OCI-LY7 (cell line): ENCODE measurements around the gene PPARG. TPM values are rescaled to one million over a fixed set of nuclear protein-coding genes. Genes with fewer than 3 reads are reported as not detected.

Source experiments
- BruUV-seq: library from RNA; stranded (reverse); fragments of 400-500 nt; replicated peaks from 2 replicates; lab custom pipeline; 2021; lab: Mats Ljungman, UMichigan
- CTCF ChIA-PET: fragments of 300-600 bp; sonication (Branson Sonifier 250); formaldehyde crosslinking; loops from one replicate; lab custom pipeline; 2022; ENCODE audit warnings: antibody characterized with exemption; ENCODE audit not compliant: unreplicated experiment; lab: Charles Lee
- POLR2A ChIA-PET: fragments of 300-600 bp; sonication (Branson Sonifier 250); formaldehyde crosslinking; loops from one replicate; lab custom pipeline; 2022; ENCODE audit warnings: antibody characterized with exemption; lab: Charles Lee
- DNase-seq: peaks from one replicate; pipeline ENCODE4 v3.0.0-alpha.2; 2015; ENCODE audit warnings: low spot score
- H2AFZ ChIP-seq: fragments of 200-600 bp; sonication (generic), shearing (Covaris generic); 2 replicates; pipeline ENCODE4 v1.6.1; 2014; ENCODE audit warnings: mild to moderate bottlenecking, antibody characterized with exemption, low read length, moderate library complexity
- H3K27ac ChIP-seq: fragments of 200-600 bp; sonication (generic); 2 replicates; pipeline ENCODE4 v1.5.1; 2014; ENCODE audit warnings: mixed run types, low read depth, mild to moderate bottlenecking, moderate library complexity, low read length, inconsistent platforms; ENCODE audit not compliant: poor library complexity, severe bottlenecking
- H3K36me3 ChIP-seq: fragments of 200-600 bp; sonication (generic); 2 replicates; pipeline ENCODE4 v1.6.1; 2014; ENCODE audit warnings: mild to moderate bottlenecking, antibody characterized with exemption, low read length, moderate library complexity, mixed read lengths; ENCODE audit not compliant: insufficient read depth
- H3K4me1 ChIP-seq: fragments of 200-600 bp; sonication (generic); 2 replicates; pipeline ENCODE4 v1.5.1; 2014; ENCODE audit warnings: mild to moderate bottlenecking, low read length; ENCODE audit not compliant: insufficient read depth, poor library complexity, severe bottlenecking
- H3K4me2 ChIP-seq: fragments of 200-600 bp; sonication (generic); 2 replicates; pipeline ENCODE4 v1.6.1; 2014; ENCODE audit warnings: mild to moderate bottlenecking, low read length
- H3K4me3 ChIP-seq: fragments of 200-600 bp; sonication (generic); 2 replicates; pipeline ENCODE4 v1.5.1; 2014; ENCODE audit warnings: mild to moderate bottlenecking, low read depth, low read length; ENCODE audit not compliant: poor library complexity, severe bottlenecking
- H3K79me2 ChIP-seq: fragments of 200-600 bp; sonication (generic); 2 replicates; pipeline ENCODE4 v1.6.1; 2016; ENCODE audit warnings: low read depth, mild to moderate bottlenecking, low read length, moderate library complexity, mixed read lengths; ENCODE audit not compliant: insufficient read depth
- H3K9me2 ChIP-seq: fragments of 200-600 bp; sonication (generic); 2 replicates; pipeline ENCODE4 v1.6.1; 2016; ENCODE audit warnings: mild to moderate bottlenecking, low read length, mixed read lengths; ENCODE audit not compliant: insufficient read depth
- H3K9me3 ChIP-seq: fragments of 200-600 bp; sonication (generic); 2 replicates; pipeline ENCODE4 v1.6.1; 2014; ENCODE audit warnings: mild to moderate bottlenecking, mixed run types, low read length, mixed read lengths
- H4K20me1 ChIP-seq: fragments of 200-600 bp; sonication (generic); 2 replicates; pipeline ENCODE4 v1.6.1; 2014; ENCODE audit warnings: mild to moderate bottlenecking, antibody characterized with exemption, low read length, moderate library complexity, mixed read lengths; ENCODE audit not compliant: insufficient read depth
- CTCF ChIP-seq: fragments of 200-600 bp; sonication (generic); conservative IDR thresholded peaks from 2 replicates; pipeline ENCODE4 v1.5.1; 2014; ENCODE audit warnings: mild to moderate bottlenecking, antibody characterized with exemption, low read length, moderate library complexity, mixed read lengths
- EZH2phosphoT487 ChIP-seq: fragments of 200-600 bp; sonication (generic); IDR thresholded peaks from 2 replicates; pipeline ENCODE4 v1.6.1; 2018; ENCODE audit warnings: low read depth, borderline replicate concordance, mild to moderate bottlenecking, mixed run types, antibody characterized with exemption, low read length, moderate library complexity, mixed read lengths
- intact Hi-C: fragments of 100-400 bp; cut with micrococcal nuclease; formaldehyde crosslinking; loops from one replicate; pipeline ENCODE4 v1.10.0; 2022; ENCODE audit not compliant: unreplicated experiment
- total RNA-seq, 2 experiments: library from RNA; depleted of rRNA in 1 of 2; stranded (reverse); fragments of >200 nt in 1 of 2; shearing (Covaris generic) in 1 of 2; gene quantifications; 2 replicates each; pipeline ENCODE4 v1.2.3, GENCODE V29; 2014 to 2022

Gene PPARG
- total RNA-seq, 2 experiments from 2014 or later = not detected

GRCh38 chr3:12472796-12473195 lies 183.9 kb downstream of the PPARG start:
- BruUV-seq = no TSS peak
- Histone ChIP-seq H3K36me3 (no peaks in the 10 kb centered on the region), H3K27ac (no peak overlapping the region), H3K4me3 (no peak overlapping the region), H3K9me3 (no peaks in the 10 kb centered on the region), H3K4me2 (no peak overlapping the region), H4K20me1 (no peaks in the 10 kb centered on the region), H3K9me2 (no peaks in the 10 kb centered on the region), H2AFZ (no peak overlapping the region), H3K4me1 (no peaks in the 10 kb centered on the region), H3K79me2 (no peaks in the 10 kb centered on the region)
- DNase-seq = no peak
- POLR2A ChIA-PET = no interaction called here
- intact Hi-C loops = no loop called here
- no peak for TF ChIP-seq EZH2phosphoT487
- TF ChIP-seq CTCF = no peak
- CTCF ChIA-PET = no interaction called here

DNA sequence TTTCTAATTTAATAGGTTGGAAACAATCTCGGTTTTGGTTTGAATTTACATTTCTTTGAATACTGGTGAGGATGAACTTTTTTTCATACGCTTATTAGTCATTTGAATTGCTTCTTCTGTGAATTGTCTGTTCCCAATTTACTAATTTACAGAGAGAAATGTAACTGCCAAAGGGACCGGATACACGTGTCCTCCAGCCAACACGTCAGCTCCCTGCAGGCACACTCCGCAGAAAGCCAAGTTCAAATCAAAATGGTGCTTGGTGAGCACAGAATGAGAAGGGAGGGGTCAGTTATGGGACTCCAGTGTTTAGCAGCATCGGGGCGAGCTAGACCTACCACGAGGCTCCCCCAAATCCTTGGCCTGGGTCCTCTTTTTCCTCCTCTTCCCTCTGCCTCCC lies 184.6 kb downstream of the PPARG start:
- BruUV-seq = no TSS peak
- no peak for DNase-seq
- CTCF ChIA-PET = no interaction called here
- Histone ChIP-seq H3K4me3 (no peak overlapping the region), H3K9me2 (no peaks in the 10 kb centered on the region), H3K4me1 (no peaks in the 10 kb centered on the region), H2AFZ (no peak overlapping the region), H3K79me2 (no peaks in the 10 kb centered on the region), H3K9me3 (no peaks in the 10 kb centered on the region), H3K4me2 (no peak overlapping the region), H3K27ac (no peak overlapping the region), H3K36me3 (no peaks in the 10 kb centered on the region), H4K20me1 (no peaks in the 10 kb centered on the region)
- intact Hi-C loops = no loop called here
- TF ChIP-seq EZH2phosphoT487 (no peak), CTCF (no peak)
- POLR2A ChIA-PET = no interaction called here

GRCh38 chr3:12476238-12476897 lies 187.5 kb downstream of the PPARG start:
- Histone ChIP-seq H3K4me2 (no peak overlapping the region), H3K27ac (no peak overlapping the region), H3K36me3 (no peaks in the 10 kb centered on the region), H3K9me2 (no peaks in the 10 kb centered on the region), H3K9me3 (no peaks in the 10 kb centered on the region), H3K4me3 (no peak overlapping the region), H4K20me1 (no peaks in the 10 kb centered on the region), H3K79me2 (no peaks in the 10 kb centered on the region), H3K4me1 (no peaks in the 10 kb centered on the region), H2AFZ (no peak overlapping the region)
- ChIA-PET POLR2A (no interaction called here), CTCF (no interaction called here)
- no TSS peak for BruUV-seq
- no peak for DNase-seq
- intact Hi-C loops = loop anchor here (5.0 kb wide), 1 partner anchor 284 kb away; no protein-coding TSS in a partner anchor
- TF ChIP-seq EZH2phosphoT487 = no peak
- TF ChIP-seq CTCF = no peak
